ENCODE measurements around the gene RPS6KA2.

RPS6KA2 gene

GRCh38 chr6:166566026-166567011, 60.7 kb downstream of the RPS6KA2 start:
- ChIA-PET POLR2A (ENCODE audit: low non-redundant PET) (no interaction called here), CTCF (no interaction called here)
- no peak for TF ChIP-seq CTCF (conservative IDR thresholded peaks at IDR 0.05; ENCODE audit: low read depth)
- peak overlapping the region; percentile 93 for H3K27ac ChIP-seq
- no peak for DNase-seq (ENCODE audit: low spot score)

- DNase-seq (ENCODE audit: low spot score), result no peak
- POLR2A ChIA-PET (ENCODE audit: low non-redundant PET), result no interaction called here
- no peak for TF ChIP-seq CTCF (conservative IDR thresholded peaks at IDR 0.05; ENCODE audit: low read depth)
- peak overlapping the region; percentile 93 for H3K27ac ChIP-seq
- CTCF ChIA-PET, result no interaction called here
These were observed 61.7 kb downstream of the RPS6KA2 start for GRCh38 chr6:166565084-166565967.

GRCh38 chr6:166563805-166564204, 63.2 kb downstream of the RPS6KA2 start:
- no peak overlapping the region; the same call in 1 of the 2 replicates for H3K27ac ChIP-seq
- no peak for DNase-seq (ENCODE audit: low spot score)
- ChIA-PET POLR2A (ENCODE audit: low non-redundant PET) (no interaction called here), CTCF (no interaction called here)
- no peak for TF ChIP-seq CTCF (conservative IDR thresholded peaks at IDR 0.05; ENCODE audit: low read depth)

GRCh38 chr6:166563200-166563599, 63.9 kb downstream of the RPS6KA2 start:
- TF ChIP-seq CTCF (conservative IDR thresholded peaks at IDR 0.05; ENCODE audit: low read depth), result no peak
- ChIA-PET POLR2A (ENCODE audit: low non-redundant PET) (no interaction called here), CTCF (interaction anchor here (0.6 kb wide), 1 partner anchor 385 kb away, joined by 6 read pairs; no protein-coding TSS in a partner anchor)
- H3K27ac ChIP-seq, result peak overlapping the region; percentile 1; the same call in 1 of the 2 replicates
- DNase-seq (ENCODE audit: low spot score), result no peak

- no peak for DNase-seq (ENCODE audit: low spot score)
- TF ChIP-seq CTCF (conservative IDR thresholded peaks at IDR 0.05; ENCODE audit: low read depth), result no peak
- peak overlapping the region; percentile 1; the same call in 1 of the 2 replicates for H3K27ac ChIP-seq
- ChIA-PET CTCF (interaction anchor here (0.6 kb wide), 1 partner anchor 386 kb away, joined by 6 read pairs; no protein-coding TSS in a partner anchor), POLR2A (ENCODE audit: low non-redundant PET) (no interaction called here)
These were observed 64.3 kb downstream of the RPS6KA2 start for GRCh38 chr6:166562726-166563125.

- POLR2A ChIA-PET (ENCODE audit: low non-redundant PET), result no interaction called here
- CTCF ChIA-PET, result no interaction called here
- peak overlapping the region; percentile 4; the same call in 1 of the 2 replicates for H3K27ac ChIP-seq
- no peak for TF ChIP-seq CTCF (conservative IDR thresholded peaks at IDR 0.05; ENCODE audit: low read depth)
- DNase-seq (ENCODE audit: low spot score), result no peak
These were observed 65.2 kb downstream of the RPS6KA2 start for GRCh38 chr6:166561771-166562359.

Measured in RWPE1 (cell line).